Measurements from ENCODE around the gene KRTAP10-1. TPM values are rescaled to one million over a fixed set of nuclear protein-coding genes. Genes with fewer than 3 reads are reported as not detected.

The KRTAP10-1 gene
- total and polyA plus RNA-seq, 2 of the 8 experiments (the other 6 are each of a cell fraction or from before 2014, with no cell fraction given) = 0.08 TPM; not detected in 1

- no peak overlapping the region for H3K18ac ChIP-seq (ENCODE audit: extremely low read depth, low read length)
- no peak overlapping the region for H3K14ac ChIP-seq (ENCODE audit: insufficient read length)
- H2BK15ac ChIP-seq (ENCODE audit: low read length) = no peak overlapping the region
- ChIA-PET CTCF (ENCODE audit: partially characterized antibody) (interaction anchor here (1.2 to 1.7 kb wide), 3 partner anchors 9 to 74 kb away, joined by 3 to 6 read pairs (median 5); partner anchors contain the start of gene KRTAP10-6), POLR2A (ENCODE audit: partially characterized antibody) (interaction anchor here (0.9 to 1.9 kb wide), 2 partner anchors 12 to 230 kb away, joined by 3 to 4 read pairs; no protein-coding TSS in a partner anchor)
- no peak overlapping the region for H3K4me2 ChIP-seq (ENCODE audit: insufficient read depth in 1 of 2, low read depth in 2 of 2, low read length in 2 of 2)
- no peak overlapping the region for H4K8ac ChIP-seq (ENCODE audit: extremely low read depth, insufficient read depth, low read length)
- no peak overlapping the region for H2AK5ac ChIP-seq (ENCODE audit: low read depth, low read length)
- FAIRE-seq (no peak), DNase-seq (ENCODE audit: low read depth in 1 of 2, low spot score in 2 of 2) (no peak)
- no peak overlapping the region for H2AFZ ChIP-seq (ENCODE audit: low read length)
- H3K36me3 ChIP-seq (ENCODE audit: control insufficient read depth in 2 of 4, insufficient read depth in 4 of 4, low read length in 3 of 4) = no peaks in the 10 kb centered on the region
- peaks cover 0 to 3% of the 10 kb centered on the region in 2 experiments; a peak in 1 of 4 replicates for H3K9me3 ChIP-seq (ENCODE audit: insufficient read depth in 2 of 2, low read depth in 1 of 2, low read length in 1 of 2)
- no peak overlapping the region for H2BK12ac ChIP-seq (ENCODE audit: low read depth, low read length)
- no peak overlapping the region for H3K27ac ChIP-seq (ENCODE audit: low read depth, low read length)
- no peaks in the 10 kb centered on the region for H3K79me1 ChIP-seq (ENCODE audit: low read depth, low read length)
- no peak overlapping the region for H3K23ac ChIP-seq (ENCODE audit: insufficient read length)
- no peak overlapping the region for H4K5ac ChIP-seq (ENCODE audit: insufficient read length, low read depth, low read length)
- H2BK120ac ChIP-seq (replicated peaks; ENCODE audit: low read depth, low read length) = no peak overlapping the region
- H3K56ac ChIP-seq (replicated peaks; ENCODE audit: insufficient read length, low read depth, low read length) = no peak overlapping the region
- no peaks in the 10 kb centered on the region for H3K79me2 ChIP-seq (ENCODE audit: control insufficient read depth in 1 of 2, insufficient read depth in 2 of 2, low read length in 2 of 2)
- H3K9ac ChIP-seq (replicated peaks in 1 of 4; ENCODE audit: extremely low read depth in 1 of 4, low read depth in 3 of 4, low read length in 3 of 4) = no peak overlapping the region
- H4K20me1 ChIP-seq (replicated peaks in 1 of 2; ENCODE audit: control insufficient read depth in 1 of 2, insufficient read depth in 2 of 2, low read length in 2 of 2) = no peaks in the 10 kb centered on the region
- H3K23me2 ChIP-seq (ENCODE audit: low read depth, low read length) = no peaks in the 10 kb centered on the region
- H4K91ac ChIP-seq (replicated peaks; ENCODE audit: insufficient read length, low read length) = no peak overlapping the region
- no peak overlapping the region for H2BK20ac ChIP-seq (ENCODE audit: low read length)
- H2BK5ac ChIP-seq (ENCODE audit: low read depth, low read length) = no peak overlapping the region
- no peaks in the 10 kb centered on the region for H3K27me3 ChIP-seq (replicated peaks in 1 of 4; ENCODE audit: control insufficient read depth in 3 of 4, extremely low read depth in 1 of 4, insufficient read depth in 3 of 4, low read length in 3 of 4)
- H3K4ac ChIP-seq (replicated peaks; ENCODE audit: insufficient read length, low read depth, low read length) = no peak overlapping the region
- 84% methylated on average over 6 of the region's 6 CpGs; no CpG with 5 or more reads in 1 of the 2 experiments for WGBS, 2 experiments (ENCODE audit: extremely low coverage in 1 of 2, insufficient coverage in 1 of 2, insufficient read length in 1 of 2, insufficient replicate concordance in 2 of 2, low coverage in 1 of 2, low lambda C conversion rate in 2 of 2, missing lambda C conversion rate in 1 of 2)
- H3K4me3 ChIP-seq (ENCODE audit: extremely low read depth in 1 of 4, insufficient read depth in 2 of 4, low read depth in 3 of 4, low read length in 4 of 4) = no peak overlapping the region
- H3K4me1 ChIP-seq (replicated peaks in 1 of 4; ENCODE audit: control insufficient read depth in 3 of 4, insufficient read depth in 4 of 4, low read length in 3 of 4) = no peaks in the 10 kb centered on the region; a peak in 1 of 7 replicates
- TF ChIP-seq GABPA (IDR thresholded peaks at IDR 0.05; ENCODE audit: borderline replicate concordance, insufficient read depth, low read length) = no peak
- no peak for TF ChIP-seq MAX (IDR thresholded peaks at IDR 0.05)
- no peak for TF ChIP-seq SAP30 (IDR thresholded peaks at IDR 0.05; ENCODE audit: insufficient read depth, insufficient replicate concordance, low read length)
- no peak for TF ChIP-seq RBBP5 (IDR thresholded peaks at IDR 0.05; ENCODE audit: borderline replicate concordance, low read depth, low read length)
- TF ChIP-seq HDAC2 (IDR thresholded peaks at IDR 0.05; ENCODE audit: borderline replicate concordance in 1 of 2, low read depth in 2 of 2, low read length in 2 of 2) = no peak
- TF ChIP-seq BRCA1 (IDR thresholded peaks at IDR 0.05; ENCODE audit: low read depth, low read length) = no peak
- TF ChIP-seq KDM5A (IDR thresholded peaks at IDR 0.05; ENCODE audit: low read length) = no peak
- TF ChIP-seq TEAD4 (IDR thresholded peaks at IDR 0.05; ENCODE audit: low read depth, low read length) = no peak
- TF ChIP-seq HDAC6 (IDR thresholded peaks at IDR 0.05; ENCODE audit: low read depth, low read length) = no peak
- no peak for TF ChIP-seq RFX5 (IDR thresholded peaks at IDR 0.05; ENCODE audit: borderline replicate concordance, low read depth, low read length)
- no peak for TF ChIP-seq KDM1A (IDR thresholded peaks at IDR 0.05; ENCODE audit: borderline replicate concordance, low read length)
- no peak for TF ChIP-seq POLR2AphosphoS5 (IDR thresholded peaks at IDR 0.05; ENCODE audit: low read depth, low read length)
- no peak for TF ChIP-seq POLR2A (IDR thresholded peaks at IDR 0.05; ENCODE audit: control extremely low read depth in 1 of 2, low read depth in 2 of 2, low read length in 2 of 2)
- no peak for TF ChIP-seq RXRA (IDR thresholded peaks at IDR 0.05; ENCODE audit: insufficient read depth, low read depth, low read length)
These were observed 43.8 kb upstream of the KRTAP10-1 start for GRCh38 chr21:44583800-44584147.

All from H1 (cell line).